Calu3 (cell line): ENCODE measurements around the gene NDUFS6. TPM values are rescaled to one million over a fixed set of nuclear protein-coding genes. Genes with fewer than 3 reads are reported as not detected.

Source experiments
- BruUV-seq: library from RNA; stranded (reverse); fragments of 400-500 nt; replicated peaks from 2 replicates; lab custom pipeline; 2021; lab: Mats Ljungman, UMichigan
- CTCF ChIA-PET: fragments of 300-600 bp; sonication (Branson Sonifier 250); formaldehyde crosslinking; loops from one replicate; lab custom pipeline; 2022; ENCODE audit warnings: antibody characterized with exemption; lab: Charles Lee
- DNase-seq: peaks from one replicate; pipeline ENCODE4 v3.0.0; 2022
- H3K27ac Mint-ChIP-seq: one replicate; pipeline ENCODE4 v1.8.0; 2022; ENCODE audit warnings: mixed read lengths; ENCODE audit not compliant: unreplicated experiment
- H3K27me3 Mint-ChIP-seq: one replicate; pipeline ENCODE4 v1.8.0; 2022; ENCODE audit warnings: mixed read lengths; ENCODE audit not compliant: unreplicated experiment
- H3K36me3 Mint-ChIP-seq: one replicate; pipeline ENCODE4 v1.8.0; 2022; ENCODE audit warnings: mild to moderate bottlenecking, moderate library complexity, mixed read lengths; ENCODE audit not compliant: insufficient read depth, unreplicated experiment
- H3K4me1 Mint-ChIP-seq: one replicate; pipeline ENCODE4 v1.8.0; 2022; ENCODE audit warnings: mild to moderate bottlenecking, low read depth, mixed read lengths; ENCODE audit not compliant: unreplicated experiment
- H3K4me3 Mint-ChIP-seq: one replicate; pipeline ENCODE4 v1.8.0; 2022; ENCODE audit warnings: mild to moderate bottlenecking, low read depth, moderate library complexity, mixed read lengths; ENCODE audit not compliant: unreplicated experiment
- H3K9me3 Mint-ChIP-seq: one replicate; pipeline ENCODE4 v1.8.0; 2022; ENCODE audit warnings: low read depth, mixed read lengths; ENCODE audit not compliant: unreplicated experiment
- CTCF ChIP-seq: fragments of 200-600 bp; IDR thresholded peaks from one replicate; pipeline ENCODE4 v1.8.0; 2022; ENCODE audit warnings: antibody characterized with exemption; ENCODE audit not compliant: unreplicated experiment
- intact Hi-C: fragments of 100-400 bp; cut with micrococcal nuclease; formaldehyde crosslinking; loops from one replicate; pipeline ENCODE4 v1.10.0; 2022; ENCODE audit not compliant: unreplicated experiment
- total RNA-seq: library from RNA; stranded (reverse); gene quantifications from 2 replicates; pipeline ENCODE4 v1.2.3, GENCODE V29; 2022

Gene NDUFS6
- total RNA-seq, 1 experiment from 2014 or later: 44.7 TPM

GRCh38 chr5:1763960-1764605 lies 37.1 kb upstream of the NDUFS6 start:
- no peaks in the 10 kb centered on the region for H3K36me3 Mint-ChIP-seq
- CTCF ChIA-PET: interaction anchor here (0.9 to 1.0 kb wide), 2 partner anchors 9 to 563 kb away, joined by 3 read pairs; partner anchors contain the start of gene SLC6A19
- TF ChIP-seq CTCF: no peak
- H3K9me3 Mint-ChIP-seq: no peaks in the 10 kb centered on the region
- H3K4me3 Mint-ChIP-seq: no peak overlapping the region
- intact Hi-C loops: no loop called here
- H3K27me3 Mint-ChIP-seq: no peaks in the 10 kb centered on the region
- no TSS peak for BruUV-seq
- no peak overlapping the region for H3K27ac Mint-ChIP-seq
- no peaks in the 10 kb centered on the region for H3K4me1 Mint-ChIP-seq
- DNase-seq: no peak

GRCh38 chr5:1764606-1764960 lies 36.6 kb upstream of the NDUFS6 start:
- no peak for TF ChIP-seq CTCF
- Mint-ChIP-seq H3K4me3 (no peak overlapping the region), H3K4me1 (no peaks in the 10 kb centered on the region), H3K9me3 (no peaks in the 10 kb centered on the region), H3K27me3 (no peaks in the 10 kb centered on the region), H3K36me3 (no peaks in the 10 kb centered on the region), H3K27ac (no peak overlapping the region)
- intact Hi-C loops: no loop called here
- no TSS peak for BruUV-seq
- no peak for DNase-seq
- CTCF ChIA-PET: no interaction called here

DNA sequence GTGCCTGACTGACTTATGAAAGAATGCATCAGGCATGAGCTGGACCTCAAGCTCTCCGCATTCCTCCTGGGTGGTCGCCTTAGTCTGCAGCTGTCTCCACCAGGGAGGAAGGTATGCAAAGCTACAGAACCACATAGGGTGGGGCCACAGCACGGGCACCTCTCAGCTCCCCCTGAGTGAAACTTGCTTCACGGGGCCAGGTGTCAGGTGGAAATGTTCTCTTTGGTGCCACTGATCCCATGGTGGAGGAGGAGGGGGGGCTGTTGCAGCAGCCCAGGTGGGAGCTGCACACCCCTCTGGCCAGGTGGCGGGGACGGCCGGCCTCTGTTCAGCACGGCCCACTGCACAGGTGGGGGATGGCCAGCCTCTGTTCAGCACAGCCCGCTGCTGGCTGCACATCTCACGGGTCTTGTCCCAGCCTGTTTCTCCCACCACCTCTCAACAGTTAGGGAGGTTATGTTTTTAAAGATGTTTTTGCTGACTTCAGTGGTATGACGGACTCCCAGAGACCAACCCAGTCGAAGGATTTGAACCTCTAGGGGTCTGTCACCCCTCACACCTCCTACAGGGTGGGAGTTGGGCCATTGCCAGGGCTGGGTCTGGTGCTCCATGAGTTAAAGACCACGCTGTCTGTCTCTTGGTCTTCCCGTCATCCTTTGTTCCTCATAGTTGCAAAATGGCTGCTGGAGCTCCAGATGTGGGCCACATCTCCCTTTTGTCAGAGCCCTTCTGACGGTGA lies 35.9 kb upstream of the NDUFS6 start:
- Mint-ChIP-seq H3K4me1 (no peaks in the 10 kb centered on the region), H3K9me3 (no peaks in the 10 kb centered on the region), H3K4me3 (no peak overlapping the region), H3K27ac (no peak overlapping the region), H3K36me3 (no peaks in the 10 kb centered on the region), H3K27me3 (peaks cover 1% of the 10 kb centered on the region)
- BruUV-seq: no TSS peak
- TF ChIP-seq CTCF: no peak
- intact Hi-C loops: no loop called here
- CTCF ChIA-PET: no interaction called here
- DNase-seq: no peak

GRCh38 chr5:1765880-1766235 lies 35.3 kb upstream of the NDUFS6 start:
- Mint-ChIP-seq H3K4me1 (no peaks in the 10 kb centered on the region), H3K27me3 (peaks cover 7% of the 10 kb centered on the region), H3K9me3 (no peaks in the 10 kb centered on the region), H3K36me3 (no peaks in the 10 kb centered on the region), H3K4me3 (no peak overlapping the region), H3K27ac (no peak overlapping the region)
- CTCF ChIA-PET: no interaction called here
- intact Hi-C loops: no loop called here
- no peak for DNase-seq
- BruUV-seq: no TSS peak
- no peak for TF ChIP-seq CTCF
